Measurements from ENCODE around the gene RABGEF1.

DNA sequence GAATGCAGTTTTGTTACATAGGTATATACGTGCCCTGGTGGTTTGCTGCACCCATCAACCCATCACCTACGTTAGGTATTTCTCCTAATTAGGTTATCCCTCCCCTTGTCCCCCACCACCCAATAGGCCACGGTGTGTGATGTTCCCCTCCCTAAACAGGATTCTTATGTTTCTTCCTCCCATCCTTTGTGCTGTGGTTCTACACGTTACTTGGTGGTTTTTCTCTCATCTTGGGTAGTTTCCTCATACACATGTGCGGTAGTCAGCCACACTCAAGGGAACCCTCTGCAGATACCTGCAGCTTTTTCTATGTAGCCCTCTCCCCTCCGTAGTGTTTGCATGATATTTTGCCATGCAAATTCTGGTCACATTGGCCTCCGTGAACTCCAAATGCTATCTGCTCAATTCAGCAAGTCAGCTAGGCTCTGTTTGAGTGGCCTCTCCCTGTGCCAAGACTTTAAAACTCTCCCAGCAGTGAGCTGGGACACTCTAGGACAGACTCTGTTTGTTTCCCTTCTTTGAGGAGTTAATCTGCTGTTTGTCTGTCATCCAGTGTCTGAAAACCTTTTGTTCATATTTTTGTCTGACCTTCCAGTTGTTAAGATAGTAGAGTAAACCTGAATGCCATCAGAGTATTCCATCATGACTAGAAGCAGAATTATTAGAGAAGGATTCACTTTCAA lies 41.0 kb downstream of the RABGEF1 start:
- no peak for TF ChIP-seq TCF7L2 (IDR thresholded peaks at IDR 0.05; ENCODE audit: low read depth, low read length)
- TF ChIP-seq, protein P1, sequence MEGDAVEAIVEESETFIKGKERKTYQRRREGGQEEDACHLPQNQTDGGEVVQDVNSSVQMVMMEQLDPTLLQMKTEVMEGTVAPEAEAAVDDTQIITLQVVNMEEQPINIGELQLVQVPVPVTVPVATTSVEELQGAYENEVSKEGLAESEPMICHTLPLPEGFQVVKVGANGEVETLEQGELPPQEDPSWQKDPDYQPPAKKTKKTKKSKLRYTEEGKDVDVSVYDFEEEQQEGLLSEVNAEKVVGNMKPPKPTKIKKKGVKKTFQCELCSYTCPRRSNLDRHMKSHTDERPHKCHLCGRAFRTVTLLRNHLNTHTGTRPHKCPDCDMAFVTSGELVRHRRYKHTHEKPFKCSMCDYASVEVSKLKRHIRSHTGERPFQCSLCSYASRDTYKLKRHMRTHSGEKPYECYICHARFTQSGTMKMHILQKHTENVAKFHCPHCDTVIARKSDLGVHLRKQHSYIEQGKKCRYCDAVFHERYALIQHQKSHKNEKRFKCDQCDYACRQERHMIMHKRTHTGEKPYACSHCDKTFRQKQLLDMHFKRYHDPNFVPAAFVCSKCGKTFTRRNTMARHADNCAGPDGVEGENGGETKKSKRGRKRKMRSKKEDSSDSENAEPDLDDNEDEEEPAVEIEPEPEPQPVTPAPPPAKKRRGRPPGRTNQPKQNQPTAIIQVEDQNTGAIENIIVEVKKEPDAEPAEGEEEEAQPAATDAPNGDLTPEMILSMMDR (IDR thresholded peaks at IDR 0.05) = no peak

All from Panc1 (cell line).